22Rv1 (cell line): ENCODE data around the gene TC2N.

Experiments used
- H3K27ac ChIP-seq: fragments of 450-650 bp; 2 replicates; pipeline ENCODE4 v1.5.1; 2017
- ZFX ChIP-seq: fragments of 450-650 bp; IDR thresholded peaks from 2 replicates; pipeline ENCODE4 v1.6.1; 2017; ENCODE audit warnings: antibody characterized with exemption, borderline replicate concordance
- TF ChIP-seq, protein P1 (sequence below): fragments of 450-650 bp; IDR thresholded peaks from 2 replicates; pipeline ENCODE4 v1.5.1; 2017; ENCODE audit warnings: mild to moderate bottlenecking

TC2N gene

DNA sequence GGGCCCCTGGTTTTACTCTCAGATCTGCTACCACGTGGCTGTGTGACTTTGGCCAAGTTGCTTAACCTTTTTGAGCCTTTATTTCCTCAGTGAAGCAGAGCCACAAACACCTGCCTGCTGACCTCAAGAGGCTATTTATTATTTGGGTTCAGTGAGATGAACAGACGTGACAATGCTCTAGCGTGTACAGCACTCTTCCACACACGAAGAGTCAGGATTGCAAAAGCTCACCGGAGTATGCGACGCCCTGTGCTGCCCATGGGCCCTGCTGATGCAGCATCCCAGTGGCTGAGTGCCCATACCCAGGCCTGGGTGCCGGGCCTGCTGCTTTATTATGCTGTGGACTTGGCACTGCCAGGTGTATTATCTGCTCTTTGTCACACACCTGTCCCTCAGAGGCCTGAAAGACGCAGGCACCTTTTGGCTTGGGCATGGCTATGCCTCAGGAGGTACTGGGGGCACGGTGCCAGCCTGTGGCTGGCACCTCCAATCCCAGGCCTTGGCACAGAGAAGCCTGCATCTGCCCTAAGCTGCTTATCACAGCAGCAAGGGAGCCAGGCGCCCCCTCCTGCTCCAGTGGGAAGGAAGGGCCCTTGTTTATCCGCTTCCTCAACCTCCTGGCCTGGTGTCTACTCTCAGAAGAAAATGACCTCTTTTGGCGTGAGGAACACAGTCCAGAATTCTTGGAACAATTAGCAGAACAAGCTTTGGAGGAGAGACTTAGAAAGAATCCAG is 22.3 kb upstream of the TC2N start:
- no peak overlapping the region for H3K27ac ChIP-seq
- TF ChIP-seq ZFX = no peak
- TF ChIP-seq, protein P1, sequence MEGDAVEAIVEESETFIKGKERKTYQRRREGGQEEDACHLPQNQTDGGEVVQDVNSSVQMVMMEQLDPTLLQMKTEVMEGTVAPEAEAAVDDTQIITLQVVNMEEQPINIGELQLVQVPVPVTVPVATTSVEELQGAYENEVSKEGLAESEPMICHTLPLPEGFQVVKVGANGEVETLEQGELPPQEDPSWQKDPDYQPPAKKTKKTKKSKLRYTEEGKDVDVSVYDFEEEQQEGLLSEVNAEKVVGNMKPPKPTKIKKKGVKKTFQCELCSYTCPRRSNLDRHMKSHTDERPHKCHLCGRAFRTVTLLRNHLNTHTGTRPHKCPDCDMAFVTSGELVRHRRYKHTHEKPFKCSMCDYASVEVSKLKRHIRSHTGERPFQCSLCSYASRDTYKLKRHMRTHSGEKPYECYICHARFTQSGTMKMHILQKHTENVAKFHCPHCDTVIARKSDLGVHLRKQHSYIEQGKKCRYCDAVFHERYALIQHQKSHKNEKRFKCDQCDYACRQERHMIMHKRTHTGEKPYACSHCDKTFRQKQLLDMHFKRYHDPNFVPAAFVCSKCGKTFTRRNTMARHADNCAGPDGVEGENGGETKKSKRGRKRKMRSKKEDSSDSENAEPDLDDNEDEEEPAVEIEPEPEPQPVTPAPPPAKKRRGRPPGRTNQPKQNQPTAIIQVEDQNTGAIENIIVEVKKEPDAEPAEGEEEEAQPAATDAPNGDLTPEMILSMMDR = no peak

DNA sequence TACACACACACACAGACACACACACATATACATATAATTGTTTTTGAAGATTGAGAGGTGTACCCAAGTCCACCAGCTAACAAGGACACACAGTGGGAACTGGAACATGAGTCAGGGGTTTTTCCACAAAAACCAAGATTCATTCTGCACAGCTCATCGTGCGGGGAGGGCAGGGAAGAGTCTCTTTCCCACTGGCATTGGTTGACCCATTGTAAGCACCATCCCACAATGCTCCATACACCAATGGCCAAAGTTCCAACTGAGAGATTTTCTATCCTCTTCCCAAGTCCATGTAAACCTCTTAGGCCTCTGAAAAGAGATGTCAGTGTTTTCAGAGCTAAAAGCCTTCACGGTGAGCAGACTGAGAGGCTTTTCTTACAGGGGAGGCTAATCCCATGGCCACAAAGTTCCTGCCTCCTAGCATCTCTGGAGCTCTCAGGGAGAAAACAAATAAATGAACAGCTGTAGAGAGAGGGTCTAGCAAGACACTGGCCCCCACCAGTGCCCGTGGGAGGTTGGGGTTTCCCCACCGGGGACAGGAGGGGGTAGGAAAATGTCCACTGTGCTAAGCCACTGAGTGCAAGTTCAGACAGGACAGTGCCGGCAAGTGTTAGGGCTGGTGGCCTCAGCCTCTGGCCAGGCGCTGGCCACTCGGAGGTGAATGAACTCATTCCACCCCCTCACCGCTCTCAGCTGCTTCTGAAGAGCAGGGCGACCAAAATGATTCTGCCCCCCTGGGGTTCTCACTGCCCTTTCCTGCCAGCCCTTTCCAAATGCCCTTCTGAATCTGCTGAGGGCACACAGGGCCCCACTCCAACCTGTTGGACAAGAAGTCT is 21.5 kb upstream of the TC2N start:
- H3K27ac ChIP-seq = no peak overlapping the region
- no peak for TF ChIP-seq ZFX
- TF ChIP-seq, protein P1 = no peak

DNA sequence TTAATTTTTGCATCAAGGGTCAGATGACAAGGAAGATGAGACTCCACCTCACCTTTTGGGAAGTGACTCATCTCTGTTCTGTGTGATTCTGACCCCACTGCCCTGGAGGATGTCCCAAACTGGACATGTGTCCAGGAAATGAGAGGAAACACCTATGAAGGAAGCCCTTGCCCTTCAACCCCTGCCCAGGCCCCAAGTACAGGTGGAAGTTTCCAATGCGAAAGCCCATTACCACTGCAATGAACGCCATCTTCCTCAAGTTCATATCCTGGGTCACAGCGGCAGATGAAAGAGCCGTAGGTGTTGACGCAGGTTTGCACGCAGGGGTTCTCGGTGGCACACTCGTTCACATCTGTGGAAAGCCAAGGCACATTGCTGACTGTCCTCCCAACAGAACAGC is 19.6 kb upstream of the TC2N start:
- TF ChIP-seq ZFX = no peak
- TF ChIP-seq, protein P1 = no peak
- no peak overlapping the region for H3K27ac ChIP-seq

DNA sequence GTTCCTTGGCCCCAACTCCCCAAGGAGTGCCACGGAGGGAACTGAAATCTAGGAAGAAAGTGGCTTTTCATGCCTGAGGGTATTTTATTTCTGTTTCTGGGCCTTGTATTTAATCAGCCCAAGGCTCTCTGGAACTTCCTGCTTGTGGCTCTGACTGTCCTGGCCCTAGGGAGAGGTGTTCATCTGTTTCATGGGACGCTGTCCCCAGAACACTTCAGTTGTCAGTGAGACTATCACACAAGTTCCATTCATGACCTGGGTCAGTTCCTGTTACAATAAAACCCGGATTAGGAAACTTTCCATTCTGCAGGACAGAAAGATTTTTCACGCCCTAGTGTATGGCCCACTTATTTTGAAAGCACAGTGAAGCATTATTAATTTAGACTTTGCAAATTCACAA is 18.5 kb upstream of the TC2N start:
- no peak for TF ChIP-seq ZFX
- TF ChIP-seq, protein P1 = no peak
- H3K27ac ChIP-seq = no peak overlapping the region

DNA sequence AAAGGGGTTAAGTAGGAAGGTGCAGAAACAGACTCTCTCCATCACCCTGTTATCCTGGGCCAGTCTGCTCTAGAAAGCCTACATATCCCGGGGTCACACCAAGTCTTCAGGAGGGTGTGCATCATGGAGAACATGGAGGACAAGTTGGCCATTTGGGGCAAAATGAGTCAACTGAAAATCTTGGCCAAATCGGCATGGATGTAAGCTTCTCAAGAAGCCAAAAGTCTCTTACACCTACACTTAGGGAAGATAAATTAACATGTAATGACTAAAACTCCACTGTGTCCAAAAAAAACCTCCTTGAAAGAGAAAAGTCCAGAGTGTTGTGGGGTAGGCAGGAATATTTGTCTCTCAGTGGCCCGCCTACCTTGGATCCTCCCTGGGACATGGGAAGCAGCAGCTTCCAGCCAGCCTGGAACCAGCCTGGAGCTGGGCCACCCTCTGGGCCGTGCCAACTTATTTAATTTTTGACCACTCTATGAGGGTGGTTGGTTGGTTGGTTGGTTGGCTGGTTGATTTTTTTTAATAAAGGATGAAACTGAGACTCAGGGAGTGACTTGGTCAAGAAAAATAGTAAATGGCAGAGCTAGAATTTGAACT is 17.9 kb upstream of the TC2N start:
- TF ChIP-seq, protein P1 = no peak
- TF ChIP-seq ZFX = no peak
- no peak overlapping the region for H3K27ac ChIP-seq

DNA sequence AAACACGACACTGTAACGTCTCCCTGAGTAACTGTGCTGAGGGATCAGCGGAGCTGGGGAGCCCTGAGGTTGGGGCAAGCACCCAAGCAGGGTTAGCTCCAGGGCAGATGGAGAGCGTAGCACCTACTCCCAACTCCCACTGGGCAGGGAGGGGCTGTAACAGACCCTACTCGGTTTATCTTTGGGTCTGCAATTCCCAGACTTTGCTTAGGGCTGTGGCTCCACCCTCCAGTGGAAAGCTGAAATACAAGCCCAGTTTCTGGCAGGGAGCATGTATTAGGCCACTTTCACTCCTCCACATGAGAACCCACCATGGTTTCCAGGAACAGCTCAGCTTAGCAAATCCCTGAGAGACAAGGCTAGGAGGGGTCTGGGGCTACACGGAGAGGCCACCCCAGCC is 17.3 kb upstream of the TC2N start:
- H3K27ac ChIP-seq = no peak overlapping the region
- TF ChIP-seq, protein P1 = no peak
- TF ChIP-seq ZFX = no peak

DNA sequence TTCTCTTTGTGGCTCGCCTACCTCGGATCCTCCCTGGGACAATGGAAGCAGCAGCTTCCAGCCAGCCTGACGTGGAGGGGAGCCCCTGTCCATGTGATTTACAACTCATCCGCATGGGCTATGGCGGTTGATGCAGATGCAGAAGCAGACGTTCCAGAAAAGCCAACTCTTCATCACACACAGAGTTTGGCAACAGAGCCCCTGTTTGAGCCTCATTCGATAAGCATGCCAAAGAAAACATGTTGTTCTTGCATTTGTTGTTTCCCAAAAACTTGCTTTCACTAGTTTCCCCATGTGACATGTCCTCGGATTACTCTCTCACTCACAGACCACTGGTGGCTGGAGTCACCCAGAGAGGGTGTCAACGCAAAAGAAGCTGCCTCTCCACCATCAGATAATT is 16.4 kb upstream of the TC2N start:
- H3K27ac ChIP-seq = no peak overlapping the region
- TF ChIP-seq ZFX = no peak
- TF ChIP-seq, protein P1 = no peak
